Mesenchymal stem cell (in vitro differentiated cells and primary cell): Measurements from ENCODE around the gene CCDC68.

Experiments used
- DNase-seq: peaks from one replicate; pipeline ENCODE4 v3.0.0-alpha.2; 2013
- H2AFZ ChIP-seq: one replicate; pipeline ENCODE4 v1.6.1; 2013; ENCODE audit warnings: low read depth, mild to moderate bottlenecking, control low read depth, inconsistent platforms, low read length, moderate library complexity
- H2AK5ac ChIP-seq: 2 replicates; pipeline ENCODE4 v1.6.1; 2013; ENCODE audit warnings: low read length, moderate library complexity, mild to moderate bottlenecking, inconsistent platforms; ENCODE audit not compliant: severe bottlenecking
- H2BK120ac ChIP-seq: one replicate; pipeline ENCODE4 v1.6.1; 2013; ENCODE audit warnings: low read depth, mild to moderate bottlenecking, inconsistent platforms, low read length, moderate library complexity
- H2BK12ac ChIP-seq, 2 experiments: one replicate each; pipeline ENCODE4 v1.6.1; 2013; ENCODE audit warnings: inconsistent platforms in 2 of 2, low read length in 2 of 2, mild to moderate bottlenecking in 2 of 2, moderate library complexity in 2 of 2, control low read depth in 1 of 2
- H2BK15ac ChIP-seq: one replicate; pipeline ENCODE4 v1.6.1; 2013; ENCODE audit warnings: mild to moderate bottlenecking, low read depth, inconsistent platforms; ENCODE audit not compliant: poor library complexity, severe bottlenecking
- H2BK5ac ChIP-seq: 2 replicates; pipeline ENCODE4 v1.6.1; 2013; ENCODE audit warnings: low read depth, mild to moderate bottlenecking, low read length, control low read depth, inconsistent platforms; ENCODE audit not compliant: poor library complexity, severe bottlenecking
- H3K14ac ChIP-seq, 2 experiments: one replicate each; pipeline ENCODE4 v1.6.1; 2013; ENCODE audit warnings: inconsistent platforms in 2 of 2, low read length in 2 of 2, control low read depth in 1 of 2, mild to moderate bottlenecking in 1 of 2, moderate library complexity in 1 of 2
- H3K18ac ChIP-seq, 2 experiments: one replicate each; pipeline ENCODE4 v1.6.1; 2013; ENCODE audit warnings: inconsistent platforms in 2 of 2, low read length in 2 of 2, control low read depth in 1 of 2, low read depth in 1 of 2, mild to moderate bottlenecking in 1 of 2
- H3K23ac ChIP-seq, 2 experiments: one replicate each; pipeline ENCODE4 v1.6.1; 2013; ENCODE audit warnings: inconsistent platforms in 2 of 2, low read length in 2 of 2, mild to moderate bottlenecking in 2 of 2, moderate library complexity in 2 of 2, control low read depth in 1 of 2
- H3K27ac ChIP-seq: 2 replicates; pipeline ENCODE4 v1.5.1; 2013; ENCODE audit warnings: mild to moderate bottlenecking, moderate library complexity, low read length, control low read depth, inconsistent platforms; ENCODE audit not compliant: poor library complexity, severe bottlenecking
- H3K27me3 ChIP-seq, 2 experiments: 2 replicates each; pipeline versions ENCODE4 v1.6.1 to v1.7.0; 2013; ENCODE audit warnings: low read length in 2 of 2, mild to moderate bottlenecking in 2 of 2, moderate library complexity in 2 of 2, control low read depth in 1 of 2, inconsistent platforms in 1 of 2; ENCODE audit not compliant: control insufficient read depth in 1 of 2, insufficient read depth in 1 of 2
- H3K36me3 ChIP-seq, 2 experiments: 2 replicates each; pipeline versions ENCODE4 v1.6.1 to v1.7.0; 2013; ENCODE audit warnings: low read length in 2 of 2, control low read depth in 1 of 2, inconsistent platforms in 1 of 2, low read depth in 1 of 2, mild to moderate bottlenecking in 1 of 2; ENCODE audit not compliant: insufficient read depth in 2 of 2, control insufficient read depth in 1 of 2
- H3K4ac ChIP-seq, 2 experiments: one replicate each; pipeline ENCODE4 v1.6.1; 2013; ENCODE audit warnings: inconsistent platforms in 2 of 2, low read length in 2 of 2, mild to moderate bottlenecking in 2 of 2, moderate library complexity in 2 of 2, control low read depth in 1 of 2, low read depth in 1 of 2
- H3K4me1 ChIP-seq: 2 replicates; pipeline ENCODE4 v1.6.1; 2013; ENCODE audit warnings: low read depth, low read length, control low read depth; ENCODE audit not compliant: control insufficient read depth, insufficient read depth
- H3K4me2 ChIP-seq: 2 replicates; pipeline ENCODE4 v1.6.1; 2013; ENCODE audit warnings: low read length, mild to moderate bottlenecking, inconsistent platforms; ENCODE audit not compliant: poor library complexity, severe bottlenecking
- H3K4me3 ChIP-seq, 2 experiments: 2 replicates each; pipeline versions ENCODE4 v1.5.1 to v1.7.0; 2013; ENCODE audit warnings: low read length in 2 of 2, mild to moderate bottlenecking in 2 of 2, control low read depth in 1 of 2, low read depth in 1 of 2; ENCODE audit not compliant: insufficient read depth in 1 of 2
- H3K79me1 ChIP-seq: replicated peaks from 2 replicates; pipeline ENCODE4 v1.6.1; 2013; ENCODE audit warnings: mild to moderate bottlenecking, control low read depth, low read length, inconsistent platforms; ENCODE audit not compliant: poor library complexity, severe bottlenecking
- H3K9ac ChIP-seq: 2 replicates; pipeline ENCODE4 v1.7.0; 2013; ENCODE audit warnings: mild to moderate bottlenecking, low read length, moderate library complexity
- H3K9me3 ChIP-seq: 2 replicates; pipeline ENCODE4 v1.7.0; 2013; ENCODE audit warnings: mild to moderate bottlenecking, low read length; ENCODE audit not compliant: control insufficient read depth
- H4K8ac ChIP-seq: one replicate; pipeline ENCODE4 v1.6.1; 2013; ENCODE audit warnings: inconsistent platforms, mild to moderate bottlenecking, low read length, moderate library complexity
- H4K91ac ChIP-seq: one replicate; pipeline ENCODE4 v1.6.1; 2013; ENCODE audit warnings: mild to moderate bottlenecking, low read length, inconsistent platforms
- WGBS: methylation state at CpG from one replicate; pipeline ENCODE4 v1.1.7; 2013; ENCODE audit warnings: mixed read lengths; 5-methylcytosine and 5-hydroxymethylcytosine counted together

CCDC68 gene

GRCh38 chr18:54981076-54981475 lies 21.8 kb upstream of the CCDC68 start:
- Histone ChIP-seq H2AK5ac (no peak overlapping the region), H3K23ac (no peak overlapping the region), H3K27ac (no peak overlapping the region), H4K91ac (no peak overlapping the region), H2BK5ac (no peak overlapping the region), H3K4me3 (no peak overlapping the region), H3K4ac (no peak overlapping the region), H3K14ac (no peak overlapping the region), H3K18ac (peak overlapping the region; percentile 6 to 37), H2BK15ac (no peak overlapping the region), H2BK12ac (peak overlapping the region in 1 of 2 experiments; percentile 29), H3K9me3 (no peaks in the 10 kb centered on the region), H2AFZ (no peak overlapping the region), H3K4me2 (no peak overlapping the region), H3K4me1 (no peaks in the 10 kb centered on the region), H3K79me1 (no peaks in the 10 kb centered on the region), H4K8ac (no peak overlapping the region), H3K36me3 (no peaks in the 10 kb centered on the region), H2BK120ac (no peak overlapping the region), H3K9ac (no peak overlapping the region), H3K27me3 (no peaks in the 10 kb centered on the region)
- 95% methylated on average over 1 of the region's 1 CpG for WGBS
- DNase-seq, result no peak

GRCh38 chr18:54975598-54975997 lies 16.3 kb upstream of the CCDC68 start:
- Histone ChIP-seq H4K8ac (peak overlapping the region; percentile 2), H3K27me3 (no peaks in the 10 kb centered on the region), H4K91ac (peak overlapping the region; percentile 20), H2BK15ac (no peak overlapping the region), H3K18ac (peak overlapping the region; percentile 11 to 81), H3K9me3 (no peaks in the 10 kb centered on the region), H3K4me3 (no peak overlapping the region), H3K27ac (no peak overlapping the region), H3K14ac (peak overlapping the region in 1 of 2 experiments; percentile 5), H3K9ac (no peak overlapping the region), H3K23ac (no peak overlapping the region), H2BK5ac (no peak overlapping the region), H3K4ac (peak overlapping the region in 1 of 2 experiments; percentile 50), H2BK12ac (peak overlapping the region; percentile 55 to 100), H2BK120ac (peak overlapping the region; percentile 0), H3K36me3 (no peaks in the 10 kb centered on the region), H3K4me2 (no peak overlapping the region), H2AFZ (no peak overlapping the region), H3K79me1 (no peaks in the 10 kb centered on the region), H2AK5ac (no peak overlapping the region), H3K4me1 (no peaks in the 10 kb centered on the region)
- no peak for DNase-seq
- WGBS, result 75% methylated on average over 2 of the region's 2 CpGs

GRCh38 chr18:54973046-54973445 lies 13.8 kb upstream of the CCDC68 start:
- Histone ChIP-seq H2BK120ac (no peak overlapping the region), H3K27me3 (no peaks in the 10 kb centered on the region), H2BK12ac (peak overlapping the region; percentile 87 to 99), H3K36me3 (no peaks in the 10 kb centered on the region), H4K8ac (no peak overlapping the region), H3K4me1 (no peaks in the 10 kb centered on the region), H3K4me2 (no peak overlapping the region), H3K14ac (peak overlapping the region in 1 of 2 experiments; percentile 79), H3K23ac (no peak overlapping the region), H3K9me3 (no peaks in the 10 kb centered on the region), H2BK5ac (no peak overlapping the region), H4K91ac (peak overlapping the region; percentile 72), H3K4ac (peak overlapping the region in 1 of 2 experiments; percentile 73), H2AK5ac (no peak overlapping the region), H2AFZ (peak overlapping the region; percentile 14), H3K27ac (no peak overlapping the region), H3K79me1 (no peaks in the 10 kb centered on the region), H3K18ac (peak overlapping the region; percentile 39 to 87), H3K4me3 (no peak overlapping the region), H2BK15ac (no peak overlapping the region), H3K9ac (no peak overlapping the region)
- DNase-seq, result peak; percentile 64
- WGBS, result 76% methylated on average over 7 of the region's 7 CpGs

- peak overlapping the region; percentile 8 to 87 for H2BK12ac ChIP-seq
- no peak overlapping the region for H2BK5ac ChIP-seq
- no peak for DNase-seq
- H2BK15ac ChIP-seq, result no peak overlapping the region
- no peak overlapping the region for H2AFZ ChIP-seq
- H3K14ac ChIP-seq, result no peak overlapping the region
- no peak overlapping the region for H3K4me2 ChIP-seq
- peak overlapping the region in 1 of 2 experiments; percentile 90 for H3K4ac ChIP-seq
- H3K9me3 ChIP-seq, result no peaks in the 10 kb centered on the region
- H3K4me1 ChIP-seq, result no peaks in the 10 kb centered on the region
- no peaks in the 10 kb centered on the region for H3K79me1 ChIP-seq
- H3K27me3 ChIP-seq, result no peaks in the 10 kb centered on the region
- H3K36me3 ChIP-seq, result no peaks in the 10 kb centered on the region
- no peak overlapping the region for H3K4me3 ChIP-seq
- H3K23ac ChIP-seq, result no peak overlapping the region
- no peak overlapping the region for H3K9ac ChIP-seq
- peak overlapping the region; percentile 25 to 66 for H3K18ac ChIP-seq
- H4K8ac ChIP-seq, result peak overlapping the region; percentile 90
- peak overlapping the region; percentile 29 for H2BK120ac ChIP-seq
- no peak overlapping the region for H3K27ac ChIP-seq
- H2AK5ac ChIP-seq, result no peak overlapping the region
- WGBS, result 96% methylated on average over 5 of the region's 5 CpGs
- peak overlapping the region; percentile 57 for H4K91ac ChIP-seq
Observed at GRCh38 chr18:54968807-54969206, 9.5 kb upstream of the CCDC68 start.
